GM12801 (cell line): Measurements from ENCODE around the gene PRRG1.

ENCODE experiments used
- CTCF ChIP-seq: IDR thresholded peaks from one replicate; pipeline ENCODE4 v1.5.1; 2011; ENCODE audit warnings: control low read depth; ENCODE audit not compliant: insufficient read length; ENCODE audit errors: extremely low read depth

Gene PRRG1

GRCh38 chrX:37378830-37379229 is 29.7 kb downstream of the PRRG1 start:
- TF ChIP-seq CTCF: no peak

- TF ChIP-seq CTCF: no peak
These were observed 31.1 kb downstream of the PRRG1 start for GRCh38 chrX:37380256-37380655.

- TF ChIP-seq CTCF: no peak
These were observed 31.8 kb downstream of the PRRG1 start for GRCh38 chrX:37380924-37381323.

- TF ChIP-seq CTCF: no peak
These were observed 34.1 kb downstream of the PRRG1 start for GRCh38 chrX:37383313-37383712.

GRCh38 chrX:37388413-37388812 is 39.2 kb downstream of the PRRG1 start:
- TF ChIP-seq CTCF: no peak

- TF ChIP-seq CTCF: no peak
These were observed 56.8 kb downstream of the PRRG1 start for GRCh38 chrX:37405956-37406355.

GRCh38 chrX:37407736-37408135 is 58.6 kb downstream of the PRRG1 start:
- TF ChIP-seq CTCF: no peak

- no peak for TF ChIP-seq CTCF
These were observed 60.1 kb downstream of the PRRG1 start for GRCh38 chrX:37409278-37409677.
